Activated CD4-positive, CD25-positive, alpha-beta regulatory T cell treated with anti-CD3 and anti-CD28 coated beads, Interleukin-2, amount 50 U/mL, for 72 hours (primary cell): ENCODE measurements around the gene RBBP8NL.
"Not testable (repeated sequence)": the region's sequence is repeated elsewhere in the genome, so short reads cannot be mapped to it uniquely, and the experiment has no call there.

ENCODE experiments used
- DNase-seq: peaks from one replicate; pipeline ENCODE4 v3.0.0; 2021

Gene RBBP8NL

DNA sequence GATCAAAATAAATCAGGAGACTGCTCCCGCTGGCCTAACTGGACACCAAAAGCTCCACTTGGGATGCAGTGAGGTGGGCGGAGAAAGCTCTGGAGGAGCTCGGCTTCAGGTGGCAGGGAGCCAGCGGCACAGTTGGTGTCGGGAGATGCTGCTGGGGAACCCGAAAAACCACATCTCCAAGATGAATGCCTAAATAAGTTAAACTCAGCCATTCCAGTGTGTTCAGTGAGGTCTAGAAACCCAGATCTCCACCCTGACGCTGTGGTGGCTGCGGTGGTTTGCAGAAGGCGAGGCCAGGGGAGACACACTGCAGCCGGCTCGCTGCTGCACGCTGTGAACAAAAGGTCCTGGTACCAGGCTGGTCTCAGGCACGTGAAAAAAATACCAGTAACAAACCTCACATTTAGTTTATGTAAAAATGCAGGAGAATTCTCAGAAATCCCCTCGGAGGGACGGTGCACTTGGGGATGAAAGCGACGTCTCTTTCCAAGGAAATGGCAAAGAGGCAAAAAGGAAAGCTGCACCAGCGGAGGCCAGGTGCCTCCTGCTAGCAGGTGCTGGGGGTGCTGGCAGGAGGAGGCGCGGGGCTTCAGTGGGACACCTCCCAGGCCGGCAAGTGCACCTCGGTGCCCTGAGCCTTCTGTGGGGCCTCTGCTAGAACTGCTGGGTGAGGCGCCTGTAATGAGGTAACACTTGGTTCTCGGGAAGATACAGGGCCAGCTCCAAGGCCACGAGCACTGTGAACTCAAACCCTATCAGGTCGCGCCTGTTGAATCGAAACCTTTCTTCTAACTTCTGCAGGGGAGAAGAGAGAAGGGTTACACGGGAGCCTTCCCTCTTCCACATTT is 36.8 kb downstream of the RBBP8NL start:
- DNase-seq = no peak

DNA sequence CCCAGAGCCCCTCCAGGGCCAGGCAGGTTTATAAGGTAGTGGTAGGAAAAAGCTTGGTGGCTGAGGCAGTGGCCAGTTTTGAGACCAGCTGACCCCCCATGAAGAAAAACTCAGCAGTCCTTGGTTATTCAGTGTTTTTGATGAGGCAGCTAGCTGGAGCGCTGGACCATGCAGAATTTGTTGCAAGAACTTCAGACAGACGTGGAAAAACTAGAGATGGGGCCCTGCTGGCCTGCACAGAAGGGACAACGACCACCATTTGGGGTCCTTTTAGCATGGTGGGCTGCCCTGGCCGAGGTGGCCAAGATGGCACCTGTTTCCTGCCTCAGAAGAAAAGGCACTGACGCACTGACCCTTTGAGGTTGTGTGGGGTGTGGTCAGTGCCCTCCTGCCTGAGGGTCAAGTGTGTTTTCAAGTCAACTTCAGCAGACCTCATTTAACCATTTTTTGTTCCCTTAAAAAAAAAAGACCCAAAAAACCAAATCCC is 37.7 kb downstream of the RBBP8NL start:
- no peak for DNase-seq

DNA sequence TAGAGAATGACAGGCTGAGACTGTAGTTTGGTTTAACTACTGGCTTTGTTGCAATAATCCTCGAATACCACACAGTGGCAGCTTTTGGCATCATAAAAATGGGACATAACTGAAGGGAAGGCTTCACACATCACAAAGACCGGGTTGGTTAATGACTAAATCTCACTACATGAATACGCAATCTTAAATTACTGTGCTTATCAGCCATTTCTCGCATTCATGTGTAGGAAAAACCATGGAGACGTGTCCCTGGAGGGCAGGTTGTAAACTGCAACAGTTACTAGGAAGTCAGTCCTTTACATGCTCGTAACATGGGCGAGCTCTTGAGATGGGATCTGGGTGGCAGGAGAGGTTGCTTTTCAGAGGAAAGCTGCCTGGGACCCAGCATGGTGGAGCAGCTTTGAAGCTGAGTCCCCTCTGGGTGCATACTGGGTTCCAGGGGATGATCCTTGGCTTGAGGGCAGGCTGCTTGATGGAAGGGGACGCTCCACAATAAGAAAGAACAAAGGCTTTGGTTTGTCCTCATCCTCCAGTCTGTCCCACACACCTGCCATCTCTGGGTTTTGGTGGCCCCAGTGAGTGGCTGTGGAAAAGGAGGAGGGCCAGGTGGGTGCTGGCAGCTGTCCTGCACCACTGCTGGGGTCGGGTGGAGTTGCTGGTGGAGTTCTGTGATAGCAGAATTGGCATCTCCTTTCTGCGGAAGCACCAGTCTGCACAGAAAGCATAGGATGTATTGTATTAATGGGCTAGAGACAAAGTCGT is 38.3 kb downstream of the RBBP8NL start:
- no peak for DNase-seq

DNA sequence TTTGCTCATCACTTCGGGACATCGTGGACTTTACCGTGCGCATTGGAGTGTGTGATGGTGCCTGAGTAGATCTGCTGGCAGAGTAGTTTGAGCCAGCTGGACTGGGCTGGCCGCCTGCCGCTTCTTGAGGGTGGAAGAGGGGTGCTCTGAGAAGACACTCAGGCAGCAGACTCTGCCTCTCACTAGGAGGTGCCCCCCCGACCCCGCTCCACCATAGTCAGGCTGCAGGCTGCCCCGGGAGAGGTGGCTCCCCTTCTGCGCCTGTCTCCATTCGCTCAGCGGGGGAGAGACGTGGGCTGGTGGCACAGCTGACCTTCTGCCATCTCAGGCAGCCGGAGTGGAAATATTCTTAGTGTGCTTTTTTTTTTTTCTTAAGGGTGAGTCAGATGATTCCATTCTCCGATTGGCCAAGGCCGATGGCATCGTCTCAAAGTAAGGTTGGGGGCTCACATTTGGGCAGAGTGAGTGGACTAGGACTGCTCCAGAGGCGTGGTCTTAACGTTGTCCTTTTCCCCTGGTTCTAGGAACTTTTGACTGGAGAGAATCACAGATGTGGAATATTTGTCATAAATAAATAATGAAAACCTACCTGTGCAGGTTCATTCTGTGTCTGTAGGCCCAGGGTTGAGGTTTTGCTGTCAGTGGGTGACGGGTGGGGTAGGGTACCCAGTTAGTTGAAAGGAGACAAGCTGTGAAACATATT is 39.3 kb downstream of the RBBP8NL start:
- DNase-seq = no peak

DNA sequence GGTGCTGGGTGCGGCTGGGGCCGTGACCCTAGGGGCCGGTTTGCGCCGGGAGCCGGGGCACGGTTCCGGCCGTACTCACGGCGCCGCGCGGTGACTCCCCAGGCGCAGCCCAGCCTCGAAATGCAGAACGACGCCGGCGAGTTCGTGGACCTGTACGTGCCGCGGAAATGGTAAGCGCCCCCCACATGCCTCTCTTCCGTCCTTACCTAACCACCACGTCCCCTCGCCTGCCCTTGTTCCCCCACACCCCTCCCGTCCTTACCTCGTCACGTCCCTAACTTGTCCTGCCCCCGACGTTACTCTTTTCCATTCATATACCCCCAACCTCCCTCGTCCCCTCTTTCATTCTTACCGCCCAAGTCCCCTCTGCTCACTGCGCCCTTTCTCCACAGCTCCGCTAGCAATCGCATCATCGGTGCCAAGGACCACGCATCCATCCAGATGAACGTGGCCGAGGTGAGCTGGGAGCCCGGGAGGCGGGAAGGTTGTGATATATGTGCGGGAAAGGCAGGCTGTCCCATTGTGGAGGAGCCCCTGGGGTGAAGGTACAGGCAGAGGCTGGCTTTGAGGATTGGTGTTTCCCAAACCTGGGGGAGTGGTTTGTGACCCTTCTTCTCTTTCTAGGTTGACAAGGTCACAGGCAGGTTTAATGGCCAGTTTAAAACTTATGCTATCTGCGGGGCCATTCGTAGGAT is 40.0 kb downstream of the RBBP8NL start:
- no peak for DNase-seq

DNA sequence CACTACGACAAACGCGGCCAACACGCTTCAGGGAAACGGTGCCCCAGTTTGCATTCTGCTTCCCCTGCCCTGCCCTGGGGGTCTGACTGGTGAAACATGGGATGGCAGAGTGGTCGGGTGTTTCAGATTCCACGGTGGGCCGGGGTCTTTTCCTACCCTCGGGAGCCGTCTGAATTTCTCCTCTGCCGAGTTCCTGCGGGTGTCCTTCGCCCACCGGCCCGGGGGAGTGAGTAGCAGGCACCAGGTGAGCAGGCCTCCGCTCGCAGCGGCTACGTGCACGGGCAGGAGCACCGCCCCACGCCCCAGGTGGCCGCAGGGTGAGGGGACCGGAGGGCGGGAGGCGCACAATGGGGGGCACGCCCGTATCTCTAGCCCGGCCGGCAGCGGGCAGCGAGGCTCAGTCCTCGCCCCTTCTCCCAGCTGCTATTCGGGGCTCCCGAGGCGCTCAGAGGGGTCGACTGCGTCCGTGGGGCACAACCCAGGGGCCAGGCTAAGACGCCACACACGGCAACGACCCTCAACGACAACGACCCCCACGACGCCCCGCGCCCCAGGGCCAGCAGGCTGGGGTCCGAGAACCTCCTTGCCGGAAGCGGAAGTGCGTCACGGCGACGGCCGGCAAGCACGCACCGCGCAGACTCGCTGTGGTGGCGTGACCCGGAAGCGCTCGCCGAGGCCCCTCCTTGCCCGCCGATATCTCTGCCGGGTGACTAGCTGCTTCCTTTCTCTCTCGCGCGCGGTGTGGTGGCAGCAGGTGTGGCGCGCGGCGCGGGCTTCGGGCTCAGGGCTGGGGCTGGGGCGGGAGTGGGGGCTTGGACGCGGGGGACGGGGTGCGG is 40.7 kb downstream of the RBBP8NL start, which contains the start of gene RPS21:
Gene RPS21 (plus strand): TSS at position 721 of the 836 bp plus-strand sequence. CDS start 236 bp downstream, outside the sequence.
- DNase-seq = peak; percentile 92

DNA sequence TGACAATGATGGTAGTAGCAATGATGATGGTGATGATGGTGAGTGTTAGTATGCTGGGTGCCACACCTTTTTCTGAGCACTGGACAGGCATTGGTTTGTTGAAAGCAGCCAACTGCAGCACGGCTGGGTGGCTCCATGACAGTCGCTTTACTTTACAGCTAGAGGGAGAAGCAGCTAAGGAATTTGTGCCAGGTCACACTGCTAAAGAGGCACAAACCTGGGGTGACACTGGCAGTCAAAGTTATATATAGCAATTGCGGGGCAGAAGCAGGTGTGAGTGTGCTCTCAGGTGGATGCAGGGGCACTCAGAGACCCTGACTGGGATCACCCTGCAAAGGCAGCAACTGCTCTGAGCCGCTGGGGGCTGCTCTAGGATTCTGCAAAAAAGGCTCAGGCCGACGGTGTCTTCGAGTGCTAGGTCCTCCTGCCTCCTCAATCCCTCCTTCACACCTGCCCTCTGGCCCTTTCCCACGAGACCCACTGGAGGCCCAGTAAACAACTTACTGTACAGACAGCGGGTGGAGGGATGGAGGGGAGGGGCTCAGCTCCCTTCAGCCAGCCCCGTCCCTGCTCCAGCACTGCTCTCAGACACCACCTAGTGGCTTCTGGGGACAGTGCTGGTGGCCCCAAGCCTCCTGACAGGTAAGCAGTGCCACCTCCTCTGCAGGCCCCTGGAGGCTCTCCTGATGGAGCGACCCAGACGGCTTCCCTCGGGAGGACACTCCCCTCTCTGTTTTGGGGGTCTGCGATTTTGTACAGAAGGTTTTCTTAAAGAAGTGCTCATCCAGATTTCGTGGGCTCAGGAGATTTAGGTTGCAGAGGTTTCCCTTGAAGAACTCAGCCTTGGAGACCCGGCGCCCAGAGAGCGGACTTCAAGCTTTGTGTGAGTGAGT is 44.8 kb downstream of the RBBP8NL start:
- DNase-seq = peak; percentile 72

DNA sequence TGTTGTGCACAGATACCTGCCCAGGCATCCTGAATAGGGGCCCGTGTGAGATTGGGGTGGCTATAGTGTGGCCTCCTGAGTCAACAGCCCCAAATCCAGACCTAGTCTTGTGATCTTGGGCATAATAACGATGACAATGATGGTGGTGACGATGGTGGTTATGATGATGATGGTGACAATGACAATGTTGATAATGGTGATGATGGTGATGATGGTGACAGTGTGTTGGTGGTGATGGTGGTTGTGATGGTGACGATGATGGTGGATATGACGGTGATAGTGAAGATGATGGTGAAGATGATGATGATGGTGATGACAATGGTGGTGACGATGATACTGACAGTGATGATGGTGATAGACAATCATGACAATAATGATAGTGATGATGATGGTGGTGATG is 45.5 kb downstream of the RBBP8NL start:
- no peak for DNase-seq

DNA sequence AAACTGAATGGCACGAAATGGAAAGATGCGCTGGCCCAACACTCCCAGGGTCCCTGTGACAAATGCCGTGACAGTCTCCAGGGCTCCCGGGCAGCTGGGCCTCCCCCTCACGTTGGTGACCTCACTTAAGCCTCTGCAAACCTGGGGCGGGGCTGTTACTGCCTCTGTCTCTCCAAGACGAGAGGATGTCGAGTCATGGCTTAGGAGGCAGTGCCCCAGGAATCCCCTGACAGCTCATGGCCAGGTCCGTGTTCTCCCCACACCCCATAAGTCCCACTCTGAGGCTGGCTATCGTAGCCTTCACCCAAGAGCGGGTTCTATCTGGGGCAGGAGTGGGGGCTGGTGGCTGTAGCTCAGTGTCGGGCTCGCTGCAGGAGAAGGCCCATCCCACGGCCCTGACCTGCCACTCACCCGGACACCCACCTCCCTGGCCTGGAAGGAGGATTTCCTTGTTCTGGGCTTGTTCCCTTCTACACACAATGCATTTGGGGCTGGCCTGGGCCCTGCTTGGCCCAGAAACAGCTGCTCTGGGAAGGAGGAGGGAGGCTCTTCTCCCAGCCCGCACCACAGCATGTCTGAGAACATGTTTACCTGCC is 46.0 kb downstream of the RBBP8NL start:
- DNase-seq = no peak

DNA sequence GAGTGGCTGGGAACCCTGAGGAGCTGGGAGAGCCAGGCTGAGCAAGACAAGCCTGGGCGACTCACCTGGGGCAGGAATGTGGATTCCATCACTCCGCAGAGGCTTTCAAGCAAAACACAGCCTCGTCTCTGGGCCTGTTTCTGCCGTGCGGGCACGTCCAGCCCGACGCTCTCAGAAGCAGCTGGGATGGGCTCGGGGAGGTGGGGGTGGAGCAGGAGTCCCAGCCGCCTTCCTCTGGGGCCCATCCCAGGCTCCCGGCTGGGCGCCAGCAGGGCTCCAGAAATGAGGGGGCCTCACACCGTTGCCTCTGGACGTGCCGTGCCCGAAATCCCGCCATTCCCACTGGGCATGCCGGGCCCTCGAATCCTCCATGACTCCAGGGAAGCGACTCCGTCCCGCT is 49.1 kb downstream of the RBBP8NL start:
- DNase-seq = no peak

DNA sequence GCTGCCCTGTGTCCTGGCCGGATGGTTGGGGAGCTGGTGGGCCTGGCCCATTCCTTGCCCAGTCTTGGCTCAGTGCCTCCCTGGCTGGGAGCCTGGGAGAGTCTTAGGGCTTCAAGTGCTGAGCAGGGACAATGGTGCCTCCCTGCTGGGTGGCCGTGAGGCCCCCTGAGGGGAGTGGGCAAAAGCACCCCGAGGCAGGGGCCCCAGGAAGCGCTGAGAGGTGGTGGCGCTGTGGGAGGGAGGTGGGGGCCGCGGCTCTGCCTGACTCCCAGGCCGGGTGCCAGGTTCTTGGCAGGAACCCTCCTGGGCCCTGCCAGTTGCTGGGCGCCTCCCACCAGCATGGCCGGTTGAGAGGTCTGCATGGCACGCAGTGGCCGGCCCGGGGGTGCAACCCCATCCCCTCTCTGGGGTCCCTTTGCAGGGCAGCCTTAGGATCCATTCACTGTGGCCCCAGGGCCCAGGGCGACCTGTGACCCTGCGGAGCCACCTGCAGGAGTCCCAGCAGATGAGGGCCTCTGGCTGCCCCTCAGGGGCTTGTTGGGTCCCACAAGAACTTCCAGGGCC is 49.6 kb downstream of the RBBP8NL start:
- no peak for DNase-seq

DNA sequence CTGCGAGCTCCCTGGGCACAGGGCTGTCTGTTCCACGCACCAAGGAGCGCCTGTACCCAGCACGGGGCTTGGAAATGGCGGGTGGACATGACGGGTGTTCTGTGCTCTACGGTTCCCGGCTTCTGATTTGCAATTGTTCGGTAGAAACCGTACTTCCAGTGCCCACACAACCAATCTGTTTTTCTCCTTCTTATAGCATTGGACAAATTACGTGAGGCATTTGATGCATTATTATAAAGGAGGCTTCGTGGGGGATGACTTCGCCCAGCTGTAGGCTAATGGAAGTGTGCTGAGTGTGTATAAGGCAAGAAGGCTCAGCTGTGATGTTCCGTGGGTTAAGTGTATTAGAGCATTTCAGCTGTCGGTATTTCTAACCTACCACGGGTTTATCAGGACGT is 50.3 kb downstream of the RBBP8NL start:
- DNase-seq = no peak

DNA sequence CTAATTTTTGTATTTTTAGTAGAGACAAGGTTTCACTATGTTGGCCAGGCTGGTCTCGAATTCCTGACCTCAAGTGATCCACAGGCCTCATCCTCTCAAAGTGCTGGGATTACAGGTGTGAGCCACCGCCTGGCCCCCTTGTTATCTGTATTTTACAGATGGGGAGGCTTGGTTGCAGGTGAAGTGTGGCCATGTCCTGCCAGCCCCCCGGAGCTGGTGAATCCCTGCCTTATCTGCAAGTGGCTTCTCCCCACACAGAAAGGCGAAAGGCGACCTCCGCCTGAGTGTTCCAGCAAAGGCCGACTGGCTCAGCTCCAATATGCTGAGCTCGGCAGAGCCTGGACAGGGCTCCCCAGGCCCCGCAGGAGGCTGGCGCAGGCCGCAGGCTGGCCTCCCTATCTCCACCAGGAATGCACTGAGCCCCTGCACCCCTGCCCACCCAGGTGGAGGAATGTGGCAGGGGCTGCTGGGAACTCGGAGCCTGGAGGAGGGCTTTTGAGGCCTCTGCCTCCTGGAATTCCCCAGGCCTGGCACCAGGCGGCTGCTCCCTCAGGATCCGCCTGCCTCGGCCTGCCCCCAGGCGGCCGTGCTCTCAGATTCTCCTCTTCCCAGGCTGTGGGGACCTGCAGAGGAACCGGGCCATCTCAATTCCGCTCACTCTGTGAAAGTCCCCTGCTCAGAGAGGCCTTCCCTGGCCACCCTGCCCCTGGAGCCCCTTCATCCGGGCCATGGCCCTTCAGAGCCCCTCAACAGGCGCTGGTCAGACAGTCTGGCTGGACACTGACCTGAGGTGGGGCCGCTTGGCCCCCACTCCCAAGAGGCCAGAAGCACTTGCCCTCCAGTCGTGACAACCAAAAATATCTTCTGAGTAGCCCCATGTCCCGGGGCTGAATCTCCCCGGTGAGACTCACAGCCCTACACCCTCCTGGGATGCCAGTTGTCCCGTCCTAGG is 51.0 kb downstream of the RBBP8NL start:
- DNase-seq = no peak

DNA sequence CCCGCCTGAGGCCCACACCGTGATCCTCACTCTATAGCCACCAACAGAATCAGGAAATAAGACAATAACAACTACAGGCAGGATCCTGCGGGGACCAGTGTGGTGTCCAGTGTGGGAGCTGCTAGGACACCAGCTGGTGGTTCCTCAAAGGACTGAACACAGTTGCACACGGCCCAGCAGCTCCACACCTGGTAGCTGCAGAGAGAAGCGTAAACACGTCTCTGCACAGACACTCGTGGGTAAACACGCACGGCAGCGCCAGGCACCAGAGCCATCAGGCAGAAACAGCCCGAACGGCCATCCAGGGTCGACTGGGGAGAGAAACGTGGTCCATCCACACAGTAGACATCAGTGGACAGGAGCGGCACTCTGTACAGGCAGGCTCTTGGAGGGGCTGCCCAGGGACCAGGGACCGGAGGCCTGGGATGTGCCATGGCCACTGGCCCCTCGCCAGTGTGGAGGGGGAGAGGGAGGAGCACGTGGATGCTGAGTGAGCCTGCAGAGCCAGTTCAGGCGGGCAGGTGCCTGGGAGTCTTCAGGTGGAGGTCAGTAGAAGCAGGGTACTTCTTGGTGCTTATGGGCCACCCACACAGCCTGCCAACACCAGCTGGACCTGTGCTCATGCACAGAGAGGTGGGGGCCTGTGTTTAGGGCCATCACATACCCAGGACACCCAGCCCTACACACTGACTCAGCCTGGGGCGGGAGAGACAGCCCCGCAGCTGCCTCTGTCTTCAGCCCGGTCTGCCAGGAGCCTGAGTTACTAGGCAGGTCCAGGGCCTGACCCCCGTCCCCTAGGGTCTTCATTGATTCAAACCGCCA is 52.8 kb downstream of the RBBP8NL start:
- DNase-seq = no peak

DNA sequence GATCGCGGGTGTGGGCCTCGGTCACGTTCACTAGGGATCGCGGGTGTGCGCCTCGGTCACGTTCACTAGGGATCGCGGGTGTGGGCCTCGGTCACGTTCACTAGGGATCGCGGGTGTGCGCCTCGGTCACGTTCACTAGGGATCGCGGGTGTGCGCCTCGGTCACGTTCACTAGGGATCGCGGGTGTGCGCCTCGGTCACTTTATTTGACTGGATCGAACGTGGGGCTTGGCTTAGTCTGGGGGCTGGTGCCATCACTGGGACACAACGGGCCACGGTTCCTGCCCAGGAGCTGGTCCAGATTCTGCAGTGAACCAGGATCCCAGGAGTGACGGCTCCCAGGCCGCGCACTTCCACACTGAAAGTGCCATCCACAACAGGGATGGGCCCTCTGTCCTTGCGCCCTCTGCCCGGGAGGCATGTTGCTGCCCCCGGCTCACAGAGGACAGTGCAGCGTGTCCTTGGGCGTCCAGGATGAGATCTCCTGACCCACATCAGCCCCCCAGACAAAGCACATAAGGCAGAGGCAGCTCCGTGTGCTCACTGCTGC is 53.6 kb downstream of the RBBP8NL start:
- DNase-seq = not testable (repeated sequence)

DNA sequence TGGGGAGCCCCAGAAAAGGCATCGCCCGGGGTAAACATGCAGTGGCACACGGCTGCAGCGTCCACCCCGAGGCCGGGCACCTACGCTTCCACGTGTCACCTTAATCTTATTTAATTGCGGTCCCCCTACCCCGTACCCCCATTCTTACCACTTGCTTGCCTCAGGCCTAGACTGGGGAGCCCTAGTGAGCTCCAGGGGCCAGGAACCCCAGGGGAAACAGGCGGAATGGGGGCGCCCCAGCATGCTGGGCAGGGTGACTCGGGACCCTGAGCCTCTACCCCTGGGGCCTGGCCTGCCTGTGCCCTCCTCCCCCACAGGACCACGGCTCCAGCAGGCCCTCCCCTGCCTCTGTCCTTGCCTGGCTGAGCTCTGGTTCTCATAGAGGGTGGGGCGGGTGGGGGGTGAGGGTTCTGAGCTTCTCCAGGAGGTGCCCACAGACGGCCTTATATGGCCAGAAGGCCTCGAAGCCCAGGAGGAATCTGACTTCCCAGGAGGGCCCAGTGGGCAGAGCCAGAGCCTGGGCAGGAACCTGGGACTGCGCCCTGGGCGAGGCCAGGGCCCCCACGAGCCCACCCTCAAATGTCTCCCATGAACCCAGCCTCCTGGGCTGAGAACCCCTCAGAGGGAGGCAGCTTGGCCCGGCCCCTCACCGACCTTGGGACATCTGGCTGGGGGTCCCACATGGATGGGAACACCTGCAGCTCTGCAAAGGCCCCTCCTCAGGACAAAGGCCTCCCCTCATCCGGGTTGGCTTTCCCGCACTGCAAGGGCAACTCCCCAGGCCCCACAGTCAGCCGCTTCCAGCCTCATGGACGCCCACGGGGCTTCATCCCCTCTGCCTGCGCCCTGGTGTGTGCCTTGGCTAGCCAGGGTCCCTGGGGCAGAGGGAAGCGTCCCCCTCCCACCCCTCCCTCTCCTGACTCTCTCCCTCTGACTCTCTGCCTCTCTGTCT is 55.0 kb downstream of the RBBP8NL start:
- no peak for DNase-seq
